ENCODE measurements around the gene BCL2. TPM values are rescaled to one million over a fixed set of nuclear protein-coding genes. Genes with fewer than 3 reads are reported as not detected.

Gene BCL2
- total and polyA plus RNA-seq, 9 donors, result 13.7 to 43.9 (median 35.7) TPM

GRCh38 chr18:63141778-63142176, 177.8 kb downstream of the BCL2 start:
- Histone ChIP-seq H3K4me3 (no peak overlapping the region), H3K27me3 (no peaks in the 10 kb centered on the region), H3K36me3 (no peaks in the 10 kb centered on the region), H3K27ac (no peak overlapping the region), H3K4me1 (ENCODE audit: insufficient read depth) (peaks cover 15% of the 10 kb centered on the region), H3K9me3 (no peaks in the 10 kb centered on the region)
- DNase-seq, result no peak
- TF ChIP-seq CTCF (IDR thresholded peaks at IDR 0.05), result no peak
- TF ChIP-seq POLR2A (IDR thresholded peaks at IDR 0.05), result no peak
- TF ChIP-seq EP300 (IDR thresholded peaks at IDR 0.05), result no peak
- intact Hi-C loops (cut with DNase I), result loop anchor here in 2 of 4 donors (10.0 kb wide), 2 partner anchors 103 to 143 kb away; no protein-coding TSS in a partner anchor
- 71 to 79% (median 77%) methylated on average over 10 of the region's 10 CpGs for WGBS, 3 donors

GRCh38 chr18:63140997-63141777, 178.4 kb downstream of the BCL2 start:
- intact Hi-C loops (cut with DNase I), result loop anchor here in 2 of 4 donors (10.0 kb wide), 2 partner anchors 104 to 144 kb away; no protein-coding TSS in a partner anchor
- Histone ChIP-seq H3K27ac (no peak overlapping the region), H3K36me3 (no peaks in the 10 kb centered on the region), H3K4me3 (no peak overlapping the region), H3K27me3 (no peaks in the 10 kb centered on the region), H3K9me3 (no peaks in the 10 kb centered on the region), H3K4me1 (ENCODE audit: insufficient read depth) (peaks cover 13% of the 10 kb centered on the region)
- 96% methylated on average over 13 of the region's 13 CpGs for WGBS, 3 donors
- no peak for TF ChIP-seq EP300 (IDR thresholded peaks at IDR 0.05)
- no peak for TF ChIP-seq POLR2A (IDR thresholded peaks at IDR 0.05)
- no peak for TF ChIP-seq CTCF (IDR thresholded peaks at IDR 0.05)
- DNase-seq, result no peak

- H3K4me3 ChIP-seq, result no peak overlapping the region
- WGBS, 3 donors, result 94 to 96% (median 95%) methylated on average over 3 of the region's 3 CpGs
- peaks cover 9% of the 10 kb centered on the region for H3K4me1 ChIP-seq (ENCODE audit: insufficient read depth)
- H3K27me3 ChIP-seq, result no peaks in the 10 kb centered on the region
- H3K27ac ChIP-seq, result no peak overlapping the region
- no peaks in the 10 kb centered on the region for H3K9me3 ChIP-seq
- TF ChIP-seq EP300 (IDR thresholded peaks at IDR 0.05) (no peak), POLR2A (IDR thresholded peaks at IDR 0.05) (no peak), CTCF (IDR thresholded peaks at IDR 0.05) (no peak)
- DNase-seq, result no peak
- H3K36me3 ChIP-seq, result no peaks in the 10 kb centered on the region
- intact Hi-C loops (cut with DNase I), result loop anchor here in 2 of 4 donors (10.0 kb wide), 2 partner anchors 105 to 145 kb away; no protein-coding TSS in a partner anchor
Observed at GRCh38 chr18:63140038-63140450, 179.5 kb downstream of the BCL2 start.

GRCh38 chr18:63138436-63139340, 180.9 kb downstream of the BCL2 start:
- 79 to 85% (median 82%) methylated on average over 10 of the region's 10 CpGs for WGBS, 3 donors
- H3K36me3 ChIP-seq, result no peaks in the 10 kb centered on the region
- TF ChIP-seq CTCF (IDR thresholded peaks at IDR 0.05) (no peak), POLR2A (IDR thresholded peaks at IDR 0.05) (no peak), EP300 (IDR thresholded peaks at IDR 0.05) (no peak)
- H3K9me3 ChIP-seq, result no peaks in the 10 kb centered on the region
- intact Hi-C loops (cut with DNase I), result loop anchor here in 1 of 4 donors (10.0 kb wide), 1 partner anchor 86 kb away; no protein-coding TSS in a partner anchor
- peaks cover 9% of the 10 kb centered on the region for H3K4me1 ChIP-seq (ENCODE audit: insufficient read depth)
- no peak for DNase-seq
- no peak overlapping the region for H3K27ac ChIP-seq
- no peaks in the 10 kb centered on the region for H3K27me3 ChIP-seq
- no peak overlapping the region for H3K4me3 ChIP-seq

Measured in ovary (tissue), 9 donors.